H1 (cell line): Measurements from ENCODE around the gene BASP1. TPM values are rescaled to one million over a fixed set of nuclear protein-coding genes. Genes with fewer than 3 reads are reported as not detected.

Experiments used
- CTCF ChIA-PET: fragments of 300-600 bp; sonication (Branson Sonifier 250); formaldehyde crosslinking; loops from one replicate; lab custom pipeline; 2021; ENCODE audit not compliant: partially characterized antibody; lab: Charles Lee
- POLR2A ChIA-PET: fragments of 300-600 bp; sonication (Branson Sonifier 250); formaldehyde crosslinking; loops from one replicate; lab custom pipeline; 2021; ENCODE audit warnings: inconsistent platforms; ENCODE audit not compliant: partially characterized antibody; lab: Charles Lee
- DNase-seq, 2 experiments: peaks; one replicate each; pipeline versions ENCODE4 v3.0.0 to v3.0.0-alpha.2; 2010 to 2022; ENCODE audit warnings: low spot score in 2 of 2, low read depth in 1 of 2, mixed read lengths in 1 of 2
- FAIRE-seq: peaks from 2 replicates; lab custom pipeline; 2011; peaks lifted over from hg19 to GRCh38; lab: Jason Lieb, UNC
- H2AFZ ChIP-seq: 2 replicates; pipeline ENCODE4 v1.8.1; 2012; ENCODE audit warnings: low read length, inconsistent platforms
- H2AK5ac ChIP-seq: 2 replicates; pipeline ENCODE4 v1.6.1; 2013; ENCODE audit warnings: low read depth, low read length
- H2BK120ac ChIP-seq: replicated peaks from 2 replicates; pipeline ENCODE3; 2013; ENCODE audit warnings: low read depth, low read length, inconsistent platforms
- H2BK12ac ChIP-seq: 2 replicates; pipeline ENCODE4 v1.6.1; 2013; ENCODE audit warnings: low read depth, low read length
- H2BK15ac ChIP-seq: 2 replicates; pipeline ENCODE4 v1.6.1; 2013; ENCODE audit warnings: low read length
- H2BK20ac ChIP-seq: 2 replicates; pipeline ENCODE4 v1.6.1; 2013; ENCODE audit warnings: low read length
- H2BK5ac ChIP-seq: 2 replicates; pipeline ENCODE4 v1.6.1; 2013; ENCODE audit warnings: low read depth, low read length
- H3K14ac ChIP-seq: 2 replicates; pipeline ENCODE4 v1.6.1; 2013; ENCODE audit warnings: inconsistent platforms; ENCODE audit not compliant: insufficient read length
- H3K18ac ChIP-seq: 2 replicates; pipeline ENCODE4 v1.6.1; 2013; ENCODE audit warnings: low read length; ENCODE audit errors: extremely low read depth
- H3K23ac ChIP-seq: 2 replicates; pipeline ENCODE4 v1.6.1; 2013; ENCODE audit warnings: inconsistent platforms; ENCODE audit not compliant: insufficient read length
- H3K23me2 ChIP-seq: 2 replicates; pipeline ENCODE4 v1.6.1; 2013; ENCODE audit warnings: low read depth, low read length
- H3K27ac ChIP-seq: 2 replicates; pipeline ENCODE4 v1.6.1; 2011; ENCODE audit warnings: low read depth, low read length, inconsistent platforms
- H3K27me3 ChIP-seq, 4 experiments: replicated peaks in 1 of 4; 1 replicate in 1 of 4; 2 replicates in 3 of 4; pipeline versions ENCODE4 v1.6.1 to v1.8.1; 2011 to 2013; ENCODE audit warnings: low read length in 3 of 4, mild to moderate bottlenecking in 3 of 4, inconsistent platforms in 2 of 4, mixed read lengths in 2 of 4, moderate library complexity in 1 of 4; ENCODE audit not compliant: control insufficient read depth in 3 of 4, insufficient read depth in 3 of 4; ENCODE audit errors: extremely low read depth in 1 of 4
- H3K36me3 ChIP-seq, 4 experiments: 2 replicates each; pipeline versions ENCODE4 v1.6.1 to v1.8.1; 2011 to 2013; ENCODE audit warnings: mild to moderate bottlenecking in 4 of 4, low read length in 3 of 4, moderate library complexity in 2 of 4, control low read depth in 1 of 4, inconsistent platforms in 1 of 4; ENCODE audit not compliant: insufficient read depth in 4 of 4, control insufficient read depth in 2 of 4
- H3K4ac ChIP-seq: replicated peaks from 2 replicates; pipeline ENCODE3; 2013; ENCODE audit warnings: low read length, low read depth, mixed read lengths, inconsistent platforms; ENCODE audit not compliant: insufficient read length
- H3K4me1 ChIP-seq, 4 experiments: replicated peaks in 1 of 4; 1 replicate in 1 of 4; 2 replicates in 3 of 4; pipeline versions ENCODE4 v1.6.1 to v1.8.1; 2011 to 2013; ENCODE audit warnings: low read length in 3 of 4, inconsistent platforms in 2 of 4, mixed read lengths in 1 of 4; ENCODE audit not compliant: insufficient read depth in 4 of 4, control insufficient read depth in 3 of 4
- H3K4me2 ChIP-seq, 2 experiments: 2 replicates each; pipeline versions ENCODE4 v1.6.1 to v1.8.1; 2011 to 2013; ENCODE audit warnings: low read depth in 2 of 2, low read length in 2 of 2, control low read depth in 1 of 2, inconsistent platforms in 1 of 2, mild to moderate bottlenecking in 1 of 2; ENCODE audit not compliant: insufficient read depth in 1 of 2
- H3K4me3 ChIP-seq, 4 experiments: fragments of 200-600, 300-600 bp in 1 of 4; sonication (generic), shearing (Covaris generic), sonication (Bioruptor Twin) in 1 of 4; 2 replicates each; pipeline versions ENCODE4 v1.5.1 to v1.8.1; 2011 to 2016; ENCODE audit warnings: low read length in 4 of 4, low read depth in 3 of 4, control low read depth in 2 of 4, inconsistent platforms in 2 of 4, mild to moderate bottlenecking in 2 of 4, mixed read lengths in 1 of 4, moderate library complexity in 1 of 4; ENCODE audit not compliant: insufficient read depth in 2 of 4; ENCODE audit errors: extremely low read depth in 1 of 4
- H3K56ac ChIP-seq: replicated peaks from 2 replicates; pipeline ENCODE3; 2013; ENCODE audit warnings: low read depth, mild to moderate bottlenecking, mixed read lengths, low read length, inconsistent platforms; ENCODE audit not compliant: insufficient read length
- H3K79me1 ChIP-seq: 2 replicates; pipeline ENCODE4 v1.6.1; 2013; ENCODE audit warnings: low read depth, low read length, control low read depth
- H3K79me2 ChIP-seq, 2 experiments: 2 replicates each; pipeline versions ENCODE4 v1.6.1 to v1.8.1; 2012 to 2013; ENCODE audit warnings: low read length in 2 of 2, mild to moderate bottlenecking in 2 of 2, inconsistent platforms in 1 of 2; ENCODE audit not compliant: insufficient read depth in 2 of 2, control insufficient read depth in 1 of 2
- H3K9ac ChIP-seq, 4 experiments: replicated peaks in 1 of 4; 1 replicate in 1 of 4; 2 replicates in 3 of 4; pipeline versions ENCODE4 v1.6.1 to v1.8.1; 2011 to 2013; ENCODE audit warnings: low read depth in 3 of 4, low read length in 3 of 4, control low read depth in 2 of 4, mild to moderate bottlenecking in 2 of 4, moderate library complexity in 2 of 4, inconsistent platforms in 1 of 4; ENCODE audit errors: extremely low read depth in 1 of 4
- H3K9me3 ChIP-seq, 2 experiments: 2 replicates each; pipeline versions ENCODE4 v1.6.1 to v1.8.1; 2012 to 2013; ENCODE audit warnings: mild to moderate bottlenecking in 2 of 2, moderate library complexity in 2 of 2, control low read depth in 1 of 2, inconsistent platforms in 1 of 2, low read depth in 1 of 2, low read length in 1 of 2, mixed read lengths in 1 of 2; ENCODE audit not compliant: insufficient read depth in 2 of 2
- H4K20me1 ChIP-seq, 2 experiments: replicated peaks in 1 of 2; 2 replicates each; pipeline versions ENCODE3 to v1.8.1; 2011 to 2013; ENCODE audit warnings: inconsistent platforms in 2 of 2, low read length in 2 of 2, mild to moderate bottlenecking in 1 of 2; ENCODE audit not compliant: insufficient read depth in 2 of 2, control insufficient read depth in 1 of 2
- H4K5ac ChIP-seq: 2 replicates; pipeline ENCODE4 v1.6.1; 2013; ENCODE audit warnings: low read length, low read depth, mixed read lengths, inconsistent platforms; ENCODE audit not compliant: insufficient read length
- H4K8ac ChIP-seq: 2 replicates; pipeline ENCODE4 v1.8.0; 2013; ENCODE audit warnings: mild to moderate bottlenecking, moderate library complexity, low read length, inconsistent platforms; ENCODE audit not compliant: insufficient read depth; ENCODE audit errors: extremely low read depth
- H4K91ac ChIP-seq: replicated peaks from 2 replicates; pipeline ENCODE3; 2013; ENCODE audit warnings: low read length, mixed read lengths, inconsistent platforms; ENCODE audit not compliant: insufficient read length
- ATF2 ChIP-seq: IDR thresholded peaks from 2 replicates; pipeline ENCODE4 v1.6.1; 2012; ENCODE audit warnings: low read length, inconsistent platforms
- ATF3 ChIP-seq: IDR thresholded peaks from 2 replicates; pipeline ENCODE4 v1.6.1; 2011; ENCODE audit warnings: low read depth, mild to moderate bottlenecking, low read length; ENCODE audit not compliant: insufficient read depth
- BACH1 ChIP-seq: IDR thresholded peaks from 2 replicates; pipeline ENCODE4 v1.6.1; 2012; ENCODE audit warnings: low read length, improper control_type of control experiment
- CBX8 ChIP-seq: fragments of 300-800, 300-1000 bp; sonication (generic); IDR thresholded peaks from 2 replicates; pipeline ENCODE4 v1.7.1; 2016; ENCODE audit warnings: low read depth, low read length, borderline replicate concordance
- CHD2 ChIP-seq: IDR thresholded peaks from 2 replicates; pipeline ENCODE4 v1.6.1; 2012; ENCODE audit warnings: low read length, improper control_type of control experiment
- FOSL1 ChIP-seq: IDR thresholded peaks from 2 replicates; pipeline ENCODE4 v1.6.1; 2011; ENCODE audit warnings: mild to moderate bottlenecking, low read depth, low read length, moderate library complexity; ENCODE audit not compliant: insufficient read depth
- HDAC6 ChIP-seq: IDR thresholded peaks from one replicate; pipeline ENCODE4 v1.7.1; 2012; ENCODE audit warnings: low read depth, mild to moderate bottlenecking, inconsistent platforms, low read length, moderate library complexity
- KDM4A ChIP-seq: IDR thresholded peaks from one replicate; pipeline ENCODE4 v1.7.1; 2012; ENCODE audit warnings: low read depth, mild to moderate bottlenecking, moderate library complexity, low read length, inconsistent platforms; ENCODE audit not compliant: severe bottlenecking
- NANOG ChIP-seq: IDR thresholded peaks from 2 replicates; pipeline ENCODE4 v1.6.1; 2011; ENCODE audit warnings: low read length, low read depth, mild to moderate bottlenecking, inconsistent platforms; ENCODE audit not compliant: insufficient read depth, poor library complexity, severe bottlenecking
- SP2 ChIP-seq: IDR thresholded peaks from 2 replicates; pipeline ENCODE4 v1.6.1; 2012; ENCODE audit warnings: mild to moderate bottlenecking, low read length, inconsistent platforms
- TBP ChIP-seq: IDR thresholded peaks from 2 replicates; pipeline ENCODE4 v1.6.1; 2011; ENCODE audit warnings: low read depth, low read length, improper control_type of control experiment
- YY1 ChIP-seq: IDR thresholded peaks from 2 replicates; pipeline ENCODE4 v1.6.1; 2011; ENCODE audit warnings: low read depth, mild to moderate bottlenecking, low read length
- ZNF274 ChIP-seq: IDR thresholded peaks from 2 replicates; pipeline ENCODE4 v1.7.0; 2012; ENCODE audit warnings: low read length, borderline replicate concordance; ENCODE audit errors: extremely low read depth
- WGBS, 2 experiments: shearing (Covaris generic) in 1 of 2; methylation state at CpG; one replicate each; pipeline versions ENCODE4 v1.1.6 to v1.1.7; 2013 to 2015; ENCODE audit warnings: low lambda C conversion rate in 2 of 2, mixed read lengths in 2 of 2, inconsistent platforms in 1 of 2, low coverage in 1 of 2, missing lambda C conversion rate in 1 of 2; ENCODE audit not compliant: insufficient replicate concordance in 2 of 2, insufficient coverage in 1 of 2, insufficient read length in 1 of 2; ENCODE audit errors: extremely low coverage in 1 of 2, missing lambda C conversion rate in 1 of 2; 5-methylcytosine and 5-hydroxymethylcytosine counted together
- polyA plus RNA-seq, 7 experiments: library from polyadenylated mRNA; depleted of rRNA in 3 of 7; stranded (reverse) in 5 of 7; unstranded in 2 of 7; fragments of >200 nt in 5 of 7; fragments of 200-250 nt in 2 of 7; gene quantifications; 1 replicate in 5 of 7; 2 replicates in 1 of 7; 4 replicates in 1 of 7; pipeline versions ENCODE4 v1.2.1 to v1.2.3, GENCODE V29; 2011 to 2013; ENCODE audit warnings: missing spikeins in 2 of 7, mixed read lengths in 2 of 7
- total RNA-seq: library from RNA; stranded (reverse); fragmentation: NEBNext Ultra II Directional; extraction: Animal tissue kit (Norgen Biotek cat#: 25700); gene quantifications from 2 replicates; pipeline ENCODE4 v1.2.1, GENCODE V29; 2021

BASP1 gene
- total and polyA plus RNA-seq, 2 of the 8 experiments (the other 6 are each of a cell fraction or from before 2014, with no cell fraction given) = 95.2 to 104 TPM

GRCh38 chr5:17196697-17197096 is 20.7 kb upstream of the BASP1 start:
- ChIA-PET CTCF (interaction anchor here (0.6 to 0.9 kb wide), 3 partner anchors 32 to 506 kb away, joined by 3 read pairs; no protein-coding TSS in a partner anchor), POLR2A (no interaction called here)
- H4K91ac ChIP-seq = no peak overlapping the region
- H2BK12ac ChIP-seq = no peak overlapping the region
- no peak overlapping the region for H2BK15ac ChIP-seq
- no peaks in the 10 kb centered on the region for H3K79me1 ChIP-seq
- no peak overlapping the region for H3K9ac ChIP-seq
- H3K27ac ChIP-seq = no peak overlapping the region
- no peak overlapping the region for H2BK120ac ChIP-seq
- peaks cover 0 to 3% of the 10 kb centered on the region in 2 experiments; a peak in 1 of 4 replicates for H3K9me3 ChIP-seq
- no peak overlapping the region for H2AK5ac ChIP-seq
- H3K23ac ChIP-seq = no peak overlapping the region
- H4K8ac ChIP-seq = no peak overlapping the region
- 92% methylated on average over 5 of the region's 5 CpGs; no CpG with 5 or more reads in 1 of the 2 experiments for WGBS, 2 experiments
- DNase-seq (no peak), FAIRE-seq (no peak)
- no peak overlapping the region for H2BK20ac ChIP-seq
- no peak overlapping the region for H3K14ac ChIP-seq
- H3K4ac ChIP-seq = no peak overlapping the region
- H3K56ac ChIP-seq = no peak overlapping the region
- H3K23me2 ChIP-seq = no peaks in the 10 kb centered on the region
- no peak overlapping the region for H2BK5ac ChIP-seq
- H3K27me3 ChIP-seq = no peaks in the 10 kb centered on the region
- no peak overlapping the region for H3K4me2 ChIP-seq
- H4K20me1 ChIP-seq = no peaks in the 10 kb centered on the region
- no peaks in the 10 kb centered on the region for H3K36me3 ChIP-seq
- H4K5ac ChIP-seq = no peak overlapping the region
- H2AFZ ChIP-seq = no peak overlapping the region
- H3K4me1 ChIP-seq = no peaks in the 10 kb centered on the region
- H3K18ac ChIP-seq = no peak overlapping the region
- H3K79me2 ChIP-seq = no peaks in the 10 kb centered on the region
- no peak overlapping the region for H3K4me3 ChIP-seq
- no peak for TF ChIP-seq ZNF274
- TF ChIP-seq FOSL1 = no peak
- no peak for TF ChIP-seq CHD2
- no peak for TF ChIP-seq KDM4A
- TF ChIP-seq ATF2 = no peak
- no peak for TF ChIP-seq CBX8
- no peak for TF ChIP-seq YY1
- no peak for TF ChIP-seq HDAC6
- no peak for TF ChIP-seq BACH1
- no peak for TF ChIP-seq NANOG
- no peak for TF ChIP-seq TBP
- no peak for TF ChIP-seq ATF3
- no peak for TF ChIP-seq SP2
